DND-41 (cell line): ENCODE data around the gene REC114.

Source experiments
- ATAC-seq: fragments of 200-7000 bp; cut with Tn5 transposase; 3 replicates; pipeline ENCODE4 v1.9.1; 2021; ENCODE audit warnings: low read depth; ENCODE audit not compliant: insufficient read depth
- DNase-seq: peaks from one replicate; pipeline ENCODE4 v3.0.0-alpha.2; 2020
- H2AFZ ChIP-seq: 2 replicates; pipeline ENCODE4 v1.6.0; 2012; ENCODE audit warnings: low read depth, low read length
- H3K27ac ChIP-seq: 2 replicates; pipeline ENCODE4 v1.5.1; 2012; ENCODE audit warnings: low read length, inconsistent platforms
- H3K27me3 ChIP-seq: fragments of 200-600 bp; sonication (generic); 2 replicates; pipeline ENCODE4 v1.6.0; 2012; ENCODE audit warnings: low read length, mild to moderate bottlenecking, inconsistent platforms; ENCODE audit not compliant: insufficient read depth, poor library complexity
- H3K36me3 ChIP-seq: 2 replicates; pipeline ENCODE4 v1.5.1; 2012; ENCODE audit warnings: low read length, inconsistent platforms; ENCODE audit not compliant: insufficient read depth
- H3K4me1 ChIP-seq: 2 replicates; pipeline ENCODE4 v1.5.1; 2012; ENCODE audit warnings: mild to moderate bottlenecking, low read length; ENCODE audit not compliant: insufficient read depth
- H3K4me2 ChIP-seq: 2 replicates; pipeline ENCODE4 v1.6.0; 2012; ENCODE audit warnings: mild to moderate bottlenecking, moderate library complexity, low read length, inconsistent platforms; ENCODE audit not compliant: insufficient read depth
- H3K4me3 ChIP-seq, 2 experiments: fragments of 200-600 bp in 1 of 2; shearing (Covaris generic) in 1 of 2; 2 replicates each; pipeline ENCODE4 v1.5.1; 2012 to 2016; ENCODE audit warnings: inconsistent platforms in 2 of 2, low read length in 2 of 2, mild to moderate bottlenecking in 2 of 2, low read depth in 1 of 2, moderate library complexity in 1 of 2
- H3K79me2 ChIP-seq: 2 replicates; pipeline ENCODE4 v1.6.0; 2012; ENCODE audit warnings: low read length, inconsistent platforms; ENCODE audit not compliant: insufficient read depth
- H3K9ac ChIP-seq: 2 replicates; pipeline ENCODE4 v1.6.0; 2012; ENCODE audit warnings: low read depth, mild to moderate bottlenecking, inconsistent platforms, low read length, moderate library complexity
- H3K9me3 ChIP-seq: 2 replicates; pipeline ENCODE4 v1.5.1; 2012; ENCODE audit warnings: low read length, moderate library complexity, mild to moderate bottlenecking, inconsistent platforms; ENCODE audit not compliant: insufficient read depth, severe bottlenecking
- H4K20me1 ChIP-seq: 2 replicates; pipeline ENCODE4 v1.6.0; 2012; ENCODE audit warnings: low read length; ENCODE audit not compliant: insufficient read depth
- EZH2 ChIP-seq: IDR thresholded peaks from 3 replicates; pipeline ENCODE4 v1.6.1; 2012; ENCODE audit warnings: borderline replicate concordance, low read depth, mild to moderate bottlenecking, moderate library complexity, low read length, inconsistent platforms; ENCODE audit not compliant: severe bottlenecking
- TF ChIP-seq, protein P1 (sequence below): IDR thresholded peaks from 2 replicates; pipeline ENCODE4 v1.5.1; 2012; ENCODE audit warnings: borderline replicate concordance, low read length, moderate library complexity, mild to moderate bottlenecking; ENCODE audit not compliant: poor library complexity, severe bottlenecking; ENCODE audit errors: extremely low read depth

Gene REC114, protein sequence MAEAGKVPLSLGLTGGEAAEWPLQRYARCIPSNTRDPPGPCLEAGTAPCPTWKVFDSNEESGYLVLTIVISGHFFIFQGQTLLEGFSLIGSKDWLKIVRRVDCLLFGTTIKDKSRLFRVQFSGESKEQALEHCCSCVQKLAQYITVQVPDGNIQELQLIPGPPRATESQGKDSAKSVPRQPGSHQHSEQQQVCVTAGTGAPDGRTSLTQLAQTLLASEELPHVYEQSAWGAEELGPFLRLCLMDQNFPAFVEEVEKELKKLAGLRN

DNA sequence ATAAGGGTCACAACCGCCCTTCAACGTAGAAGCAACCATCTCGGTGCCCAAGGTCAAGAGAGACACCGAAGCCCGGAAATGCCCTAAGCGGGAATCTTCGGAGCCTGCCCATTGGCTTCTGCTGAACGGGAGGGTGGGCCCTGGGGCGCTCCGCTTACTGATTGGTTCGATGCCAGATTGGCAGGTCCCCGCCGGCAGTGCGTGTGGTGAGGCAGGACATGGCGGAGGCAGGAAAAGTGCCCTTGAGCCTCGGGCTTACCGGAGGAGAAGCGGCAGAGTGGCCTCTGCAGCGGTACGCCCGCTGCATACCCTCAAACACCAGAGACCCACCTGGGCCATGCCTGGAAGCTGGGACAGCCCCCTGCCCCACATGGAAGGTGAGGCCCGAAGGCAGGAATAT is at the start of gene REC114:
REC114 (plus strand) TSS at position 197 of the 400 bp plus-strand sequence; CDS start at position 219, 22 bp downstream.
- no peak within 1 kb of the TSS for H3K4me3 ChIP-seq
- no peak within 1 kb of the TSS for H3K4me2 ChIP-seq
- H3K4me1 ChIP-seq = no peaks in the 10 kb centered on the region
- no peak for ATAC-seq
- DNase-seq = no peak
- no peaks in the 10 kb centered on the region for H3K79me2 ChIP-seq
- no peaks in the 10 kb centered on the region for H3K9me3 ChIP-seq
- H3K27ac ChIP-seq = no peak within 1 kb of the TSS
- H4K20me1 ChIP-seq = no peaks in the 10 kb centered on the region
- H2AFZ ChIP-seq = no peak within 1 kb of the TSS
- no peak for TF ChIP-seq EZH2
- TF ChIP-seq, protein P1, sequence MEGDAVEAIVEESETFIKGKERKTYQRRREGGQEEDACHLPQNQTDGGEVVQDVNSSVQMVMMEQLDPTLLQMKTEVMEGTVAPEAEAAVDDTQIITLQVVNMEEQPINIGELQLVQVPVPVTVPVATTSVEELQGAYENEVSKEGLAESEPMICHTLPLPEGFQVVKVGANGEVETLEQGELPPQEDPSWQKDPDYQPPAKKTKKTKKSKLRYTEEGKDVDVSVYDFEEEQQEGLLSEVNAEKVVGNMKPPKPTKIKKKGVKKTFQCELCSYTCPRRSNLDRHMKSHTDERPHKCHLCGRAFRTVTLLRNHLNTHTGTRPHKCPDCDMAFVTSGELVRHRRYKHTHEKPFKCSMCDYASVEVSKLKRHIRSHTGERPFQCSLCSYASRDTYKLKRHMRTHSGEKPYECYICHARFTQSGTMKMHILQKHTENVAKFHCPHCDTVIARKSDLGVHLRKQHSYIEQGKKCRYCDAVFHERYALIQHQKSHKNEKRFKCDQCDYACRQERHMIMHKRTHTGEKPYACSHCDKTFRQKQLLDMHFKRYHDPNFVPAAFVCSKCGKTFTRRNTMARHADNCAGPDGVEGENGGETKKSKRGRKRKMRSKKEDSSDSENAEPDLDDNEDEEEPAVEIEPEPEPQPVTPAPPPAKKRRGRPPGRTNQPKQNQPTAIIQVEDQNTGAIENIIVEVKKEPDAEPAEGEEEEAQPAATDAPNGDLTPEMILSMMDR = no peak
- H3K36me3 ChIP-seq = no peaks in the 10 kb centered on the region
- H3K9ac ChIP-seq = no peak within 1 kb of the TSS
- peaks cover 11% of the 10 kb centered on the region for H3K27me3 ChIP-seq

DNA sequence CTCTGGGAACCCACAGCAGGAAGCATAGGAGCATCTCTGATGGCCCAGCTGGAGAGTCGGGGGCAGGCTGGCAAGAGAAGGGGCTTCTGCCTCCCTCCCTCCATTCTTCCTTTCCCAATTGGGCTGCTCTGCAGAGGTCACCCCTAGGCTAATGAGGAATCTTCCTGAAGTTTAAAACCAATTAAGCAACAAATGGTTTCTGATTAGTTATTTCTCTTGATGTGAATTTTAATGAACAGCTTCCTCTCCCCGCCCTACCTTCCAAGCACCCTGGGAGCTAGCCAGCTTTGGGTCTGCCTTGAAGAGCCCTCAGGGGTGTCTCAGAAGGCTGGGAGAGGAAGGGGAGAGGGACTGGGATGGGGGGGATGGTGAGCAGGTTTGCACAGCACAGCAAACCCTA is 49.6 kb upstream of the REC114 start:
- Histone ChIP-seq H3K4me1 (no peaks in the 10 kb centered on the region), H3K9me3 (no peaks in the 10 kb centered on the region), H3K27ac (no peak overlapping the region), H3K36me3 (no peaks in the 10 kb centered on the region), H2AFZ (no peak overlapping the region), H3K4me3 (no peak overlapping the region), H3K79me2 (no peaks in the 10 kb centered on the region), H3K4me2 (no peak overlapping the region), H3K27me3 (no peaks in the 10 kb centered on the region), H4K20me1 (no peaks in the 10 kb centered on the region), H3K9ac (no peak overlapping the region)
- no peak for DNase-seq
- TF ChIP-seq EZH2 = no peak
- ATAC-seq = no peak

DNA sequence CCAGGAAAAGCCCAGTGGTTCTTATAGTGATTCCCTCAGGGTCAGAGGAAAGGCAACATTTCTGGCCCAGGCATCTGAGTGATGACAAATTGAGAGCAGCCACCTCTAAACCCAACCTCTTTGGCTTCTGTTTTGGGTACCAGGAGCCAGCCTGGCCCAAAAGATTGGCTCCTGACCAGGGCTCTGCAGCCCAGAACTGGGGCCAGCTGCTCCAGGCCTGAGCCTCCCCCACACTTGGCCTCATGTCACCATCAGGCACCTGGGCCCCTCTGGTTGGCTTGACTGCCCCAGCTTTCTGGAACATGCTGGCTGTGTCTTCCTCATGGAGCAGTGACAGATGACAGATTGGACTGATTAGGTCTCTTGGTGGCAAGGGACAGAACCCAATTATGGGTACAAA is 48.2 kb upstream of the REC114 start:
- no peak for ATAC-seq
- TF ChIP-seq, protein P1 = no peak
- no peak for TF ChIP-seq EZH2
- Histone ChIP-seq H3K4me3 (no peak overlapping the region), H2AFZ (no peak overlapping the region), H4K20me1 (no peaks in the 10 kb centered on the region), H3K4me2 (no peak overlapping the region), H3K36me3 (no peaks in the 10 kb centered on the region), H3K27me3 (no peaks in the 10 kb centered on the region), H3K79me2 (no peaks in the 10 kb centered on the region), H3K9me3 (no peaks in the 10 kb centered on the region), H3K9ac (no peak overlapping the region), H3K4me1 (no peaks in the 10 kb centered on the region), H3K27ac (no peak overlapping the region)
- no peak for DNase-seq

DNA sequence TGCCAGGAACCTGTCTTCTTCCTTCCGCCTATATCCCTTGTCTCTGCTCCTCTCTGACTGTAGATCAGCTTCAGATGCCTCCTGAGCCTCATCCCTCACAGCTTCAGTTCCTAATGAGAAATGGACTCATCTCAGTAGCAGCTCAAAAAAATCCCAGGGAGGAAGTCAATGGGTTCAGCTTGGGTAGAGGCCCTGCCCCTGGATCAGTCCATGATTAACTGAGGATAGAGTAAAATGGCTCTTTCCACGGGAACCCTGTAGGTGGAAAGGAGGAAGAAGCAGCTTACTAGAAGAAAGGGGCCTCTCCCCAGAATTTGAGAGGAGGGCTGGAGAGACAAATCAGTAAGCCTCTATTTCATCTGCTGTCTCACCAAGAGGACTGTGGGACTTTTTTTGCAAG is 47.3 kb upstream of the REC114 start:
- no peak for DNase-seq
- Histone ChIP-seq H3K36me3 (no peaks in the 10 kb centered on the region), H3K9me3 (no peaks in the 10 kb centered on the region), H3K4me1 (no peaks in the 10 kb centered on the region), H3K27ac (no peak overlapping the region), H3K9ac (no peak overlapping the region), H3K27me3 (no peaks in the 10 kb centered on the region), H4K20me1 (no peaks in the 10 kb centered on the region), H3K79me2 (no peaks in the 10 kb centered on the region), H3K4me2 (no peak overlapping the region), H3K4me3 (no peak overlapping the region), H2AFZ (no peak overlapping the region)
- no peak for ATAC-seq
- TF ChIP-seq, protein P1 = no peak
- no peak for TF ChIP-seq EZH2
